EH (cell line): Measurements from ENCODE around the gene EPSTI1.

Experiments
- DNase-seq: peaks from one replicate; pipeline ENCODE4 v3.0.0-alpha.2; 2015; ENCODE audit warnings: low read depth

The EPSTI1 gene

GRCh38 chr13:42852136-42852535 lies 139.9 kb downstream of the EPSTI1 start:
- no peak for DNase-seq

- DNase-seq: no peak
These were observed 142.8 kb downstream of the EPSTI1 start for GRCh38 chr13:42849200-42849599.

- DNase-seq: peak; percentile 45
These were observed 144.0 kb downstream of the EPSTI1 start for GRCh38 chr13:42847891-42848663.

- DNase-seq: peak; percentile 75
These were observed 154.9 kb downstream of the EPSTI1 start for GRCh38 chr13:42836930-42837690.
